Midbrain (tissue), 1 donor: ENCODE measurements around the gene SLC6A9.

Experiments used
- DNase-seq: peaks from one replicate; lab custom pipeline; 2025; lab: John Stamatoyannopoulos, UW

The SLC6A9 gene

DNA sequence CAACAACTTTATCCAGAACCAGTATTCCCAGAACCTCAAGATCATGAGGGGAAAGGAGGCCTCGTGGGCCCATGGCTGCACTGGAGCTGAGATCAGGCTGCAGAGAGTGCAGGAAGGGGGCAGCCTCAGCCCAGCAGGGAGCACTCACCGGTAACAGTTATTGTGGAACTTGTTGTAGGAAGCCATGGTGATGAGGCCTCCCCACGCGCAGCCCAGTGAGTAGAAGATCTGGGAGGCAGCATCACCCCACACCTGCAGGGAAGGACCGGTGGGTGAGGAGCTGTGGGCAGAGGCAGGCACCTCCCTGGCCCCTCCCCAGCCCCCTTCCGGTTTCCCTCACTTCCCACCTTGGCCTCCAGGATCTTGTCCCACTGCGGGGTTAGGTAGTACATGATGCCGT lies 29.1 kb downstream of the SLC6A9 start:
- DNase-seq = no peak

DNA sequence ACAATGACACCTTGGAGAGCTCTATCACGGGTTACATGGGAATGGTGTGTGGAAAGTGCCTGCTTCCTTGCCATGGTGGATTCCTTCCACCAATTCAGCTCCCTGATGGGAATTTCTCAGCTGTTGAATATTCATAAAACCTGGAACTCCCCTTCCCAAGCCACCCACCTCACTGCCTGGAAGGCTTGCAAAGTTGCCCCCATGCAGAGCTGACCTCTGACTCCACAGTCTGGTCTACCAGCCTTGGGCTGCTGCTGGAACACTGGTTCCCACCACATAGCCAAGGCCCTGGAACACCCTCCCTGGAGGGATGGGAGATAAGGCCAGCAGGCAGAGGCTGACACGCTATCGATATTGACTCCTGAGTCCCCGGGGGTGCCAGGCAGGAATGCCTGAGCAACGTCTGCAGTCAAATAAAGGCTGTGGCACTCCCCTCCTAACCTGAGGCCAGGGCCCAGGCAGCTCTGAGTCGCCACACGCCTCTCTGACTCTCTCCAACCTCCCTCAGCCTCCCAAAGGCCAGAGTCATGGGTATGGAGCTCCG lies 31.1 kb downstream of the SLC6A9 start:
- no peak for DNase-seq

DNA sequence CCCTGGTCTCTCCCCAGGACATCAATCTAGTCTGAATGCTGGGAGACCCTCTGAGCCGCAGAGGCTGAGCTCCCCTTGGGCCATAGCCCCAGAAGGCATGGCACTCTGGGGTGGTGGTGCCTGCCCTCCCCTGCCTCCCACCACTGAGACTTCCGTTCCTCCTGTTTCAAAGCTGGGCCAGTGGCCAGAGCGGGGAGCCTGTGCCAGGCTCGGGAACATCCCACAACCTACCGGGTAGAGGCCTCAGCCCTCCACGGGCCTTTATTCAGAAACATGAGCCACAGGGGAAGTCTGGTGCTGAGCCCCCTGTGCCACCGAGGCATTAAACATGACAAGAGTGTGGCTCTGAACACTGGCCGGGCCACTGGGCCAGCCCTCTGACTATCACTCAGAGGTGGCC lies 31.8 kb downstream of the SLC6A9 start:
- DNase-seq = peak; percentile 47

DNA sequence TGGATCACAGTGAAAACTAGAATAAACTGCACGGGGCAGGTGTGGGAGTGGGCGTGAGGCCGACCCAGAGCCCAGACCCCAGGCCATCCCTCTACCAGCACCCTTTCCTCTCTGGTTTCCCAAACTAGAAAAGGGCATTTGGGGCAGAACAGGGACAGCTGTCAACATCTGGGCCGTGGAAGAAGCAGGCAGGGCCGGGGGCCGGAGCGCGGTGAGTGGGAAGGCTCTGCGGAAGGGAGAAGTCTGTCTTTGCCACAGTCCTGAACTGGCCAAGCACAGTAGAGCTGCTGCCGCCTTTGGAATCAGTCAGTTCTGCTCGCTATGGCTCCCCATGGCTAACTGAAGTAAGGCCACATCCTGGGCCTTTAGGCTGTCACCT lies 33.3 kb downstream of the SLC6A9 start:
- no peak for DNase-seq

GRCh38 chr1:43997295-43997999 lies 33.8 kb downstream of the SLC6A9 start:
- DNase-seq = no peak

DNA sequence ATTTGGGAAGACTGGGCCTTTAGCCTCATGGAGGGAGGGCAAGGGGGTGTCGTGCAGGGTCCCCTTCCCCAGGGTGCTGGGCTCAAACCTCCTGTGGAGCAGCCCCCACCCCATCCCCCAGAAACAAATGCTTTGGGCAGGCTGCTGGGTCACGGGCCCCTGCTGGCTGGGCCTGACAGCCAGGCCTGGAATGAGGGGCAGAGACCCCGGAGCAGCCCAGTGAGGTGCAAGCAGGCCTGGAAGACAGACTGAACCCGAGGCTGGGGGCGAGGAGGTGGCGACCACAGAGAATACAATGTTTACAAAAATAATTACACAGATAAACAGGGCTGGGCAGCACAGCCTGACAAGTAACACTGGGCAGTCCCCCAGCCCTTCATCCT lies 34.5 kb downstream of the SLC6A9 start:
- no peak for DNase-seq

GRCh38 chr1:43995984-43996732 lies 35.1 kb downstream of the SLC6A9 start:
- DNase-seq = peak; percentile 6

DNA sequence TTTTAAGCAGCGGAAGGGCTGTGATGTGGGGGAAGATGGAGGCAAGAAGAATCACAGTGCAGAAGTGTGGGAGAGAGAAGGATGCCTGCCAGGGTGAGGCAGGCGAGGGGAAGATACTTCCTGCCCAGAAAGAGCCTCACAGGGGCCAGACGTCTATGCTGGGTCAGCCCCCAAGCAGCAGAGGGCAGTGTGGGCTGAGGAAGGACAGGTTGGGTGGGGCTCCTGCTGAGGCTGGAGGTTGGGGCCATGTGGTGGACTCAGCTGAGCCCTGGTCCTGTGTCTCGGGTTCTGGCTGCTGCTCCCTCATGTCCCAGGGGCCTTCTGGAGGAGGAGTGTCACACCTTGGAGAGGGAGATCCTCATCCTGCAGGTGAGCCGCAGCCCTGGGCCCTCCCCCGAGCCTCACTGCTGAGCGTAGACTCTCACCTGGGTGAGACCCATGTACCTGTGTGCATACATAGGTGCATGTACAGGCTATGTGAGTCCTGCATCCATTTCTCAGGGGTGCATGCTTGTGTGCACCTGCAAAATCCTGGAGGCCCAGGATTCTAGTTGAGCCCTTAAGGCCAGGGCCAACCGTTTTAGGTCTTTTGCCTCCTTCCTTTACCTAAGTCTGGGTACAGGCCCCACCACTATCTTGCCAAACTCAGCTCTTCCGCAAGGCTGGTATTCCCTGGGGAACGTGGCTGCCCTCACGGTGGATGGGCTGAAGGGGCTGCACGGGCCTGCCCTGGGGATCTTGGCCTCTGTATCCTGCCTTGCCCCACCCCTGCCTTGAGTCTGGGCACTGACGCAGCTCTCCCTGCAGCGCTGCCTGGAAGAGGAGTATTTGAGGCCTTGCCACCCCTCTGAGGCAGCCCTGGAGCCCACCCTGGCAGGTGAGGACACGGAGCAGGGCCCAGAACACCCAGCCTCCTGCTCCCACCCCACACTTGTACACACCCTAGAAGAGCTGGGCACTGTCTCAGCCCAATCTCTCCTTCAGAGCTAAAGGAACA lies 36.2 kb downstream of the SLC6A9 start:
- no peak for DNase-seq

DNA sequence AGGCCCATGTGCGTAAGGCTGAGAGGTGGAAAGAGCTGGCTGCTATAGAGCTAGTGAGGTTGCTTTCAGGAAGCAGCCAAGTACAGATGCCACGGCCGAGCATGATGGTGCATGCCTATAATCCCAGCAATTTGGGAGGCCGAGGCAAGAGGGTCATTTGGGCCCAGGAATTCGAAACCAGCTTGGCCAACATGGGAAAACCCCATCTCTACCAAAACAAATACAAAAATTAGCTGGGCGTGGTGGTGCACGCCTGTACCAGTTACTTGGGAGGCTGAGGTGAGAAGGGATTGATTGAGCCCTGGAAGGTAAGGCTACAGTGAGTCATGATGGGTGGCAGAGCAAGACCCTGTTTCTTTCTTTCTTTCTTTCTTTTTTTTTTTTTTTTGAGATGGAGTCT lies 37.2 kb downstream of the SLC6A9 start:
- DNase-seq = no peak

DNA sequence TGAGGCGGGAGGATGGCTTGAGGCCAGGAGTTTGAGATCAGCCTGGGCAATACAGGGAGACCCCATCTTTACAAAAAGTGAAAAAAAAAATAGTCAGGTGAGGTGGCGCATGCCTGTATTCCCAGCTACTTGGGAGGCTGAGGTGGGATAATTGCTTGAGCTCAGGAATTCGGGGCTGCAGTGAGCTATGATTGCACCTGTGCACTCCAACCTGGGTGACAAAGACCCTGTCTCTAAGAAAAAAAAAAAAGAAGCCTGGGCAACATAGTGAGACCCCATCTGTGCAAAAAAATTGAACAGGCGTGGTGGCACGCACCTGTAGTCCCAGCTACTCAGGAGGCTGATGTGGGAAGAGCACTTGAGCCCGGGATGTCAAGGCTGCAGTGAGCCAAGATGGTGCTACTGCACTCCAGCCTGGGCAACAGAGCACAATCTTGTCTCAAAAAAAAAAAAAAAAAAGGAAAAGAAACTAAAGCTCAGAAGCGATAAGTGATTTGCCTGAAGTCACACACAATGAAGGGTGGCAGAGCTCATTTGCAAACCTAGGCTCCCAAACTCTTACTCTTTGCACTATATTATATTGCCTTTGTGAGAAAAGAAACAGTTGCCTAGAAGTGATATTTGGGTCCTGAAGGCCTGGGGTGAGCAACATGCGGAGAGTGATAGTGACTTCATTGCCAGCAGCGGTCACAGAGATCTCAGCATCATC lies 37.9 kb downstream of the SLC6A9 start:
- DNase-seq = no peak

DNA sequence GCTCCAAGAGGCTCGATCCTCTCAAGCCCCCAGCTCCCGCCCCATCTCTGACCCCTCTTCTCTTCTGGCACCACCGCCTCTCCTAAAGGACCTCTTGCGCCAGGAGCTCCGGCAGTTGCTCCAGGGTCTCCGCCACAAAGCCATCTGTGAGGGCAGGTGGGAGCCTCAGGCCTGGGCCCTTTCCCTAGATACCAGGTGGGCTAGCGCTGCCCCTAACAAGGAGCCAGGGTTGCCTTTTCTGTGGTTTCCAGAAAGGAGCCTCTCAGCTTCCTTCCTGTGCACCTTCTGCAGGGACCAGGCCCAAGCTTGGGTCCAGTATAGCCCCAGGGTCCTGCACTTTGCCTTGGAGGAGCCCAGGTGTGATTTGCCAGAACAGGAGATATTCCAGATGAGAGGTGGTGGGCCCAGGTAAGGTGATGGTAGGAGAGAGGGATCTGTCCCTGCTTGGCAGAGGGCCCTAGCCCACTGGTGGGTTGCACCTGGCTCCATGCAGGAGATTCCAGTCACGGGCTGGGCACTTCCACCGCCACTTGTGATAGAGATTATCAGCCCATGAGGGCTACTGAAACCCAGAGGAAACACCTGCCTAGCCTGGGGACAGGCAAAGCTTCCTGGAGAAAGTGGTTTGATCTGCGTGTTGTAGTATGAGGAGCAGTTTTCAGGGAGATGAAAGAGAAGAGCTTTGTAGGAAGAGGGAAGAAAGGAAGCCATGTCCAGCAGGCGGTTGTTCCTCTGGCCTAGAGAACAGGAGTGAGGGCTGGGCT lies 38.8 kb downstream of the SLC6A9 start:
- no peak for DNase-seq

- DNase-seq = peak; percentile 85
Observed at GRCh38 chr1:43991476-43992231, 39.6 kb downstream of the SLC6A9 start, which contains the start of gene CCDC24. CCDC24 (plus strand) TSS chr1:43991599; CDS start chr1:43991879, 280 bp downstream.

DNA sequence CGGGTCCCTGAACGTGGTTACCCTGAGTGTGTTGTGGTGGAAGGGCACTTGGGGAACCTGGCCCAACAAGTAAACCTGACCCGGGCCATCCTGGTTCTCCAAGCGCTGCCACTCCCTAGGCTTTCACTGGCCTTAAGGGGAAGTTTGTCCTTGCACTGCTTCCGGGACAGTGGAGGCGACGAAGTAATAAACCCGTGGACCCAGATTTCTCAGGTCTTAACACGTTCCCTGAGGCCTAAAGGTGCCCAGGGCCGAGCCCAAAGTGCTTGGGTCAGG lies 40.1 kb downstream of the SLC6A9 start:
- no peak for DNase-seq

- no peak for DNase-seq
Observed at GRCh38 chr1:43990271-43991199, 40.7 kb downstream of the SLC6A9 start.

GRCh38 chr1:43987159-43987902 lies 43.9 kb downstream of the SLC6A9 start:
- no peak for DNase-seq

GRCh38 chr1:43986712-43987111 lies 44.5 kb downstream of the SLC6A9 start:
- no peak for DNase-seq

- DNase-seq = no peak
Observed at GRCh38 chr1:43985984-43986595, 45.2 kb downstream of the SLC6A9 start.

GRCh38 chr1:43984855-43985254 lies 46.4 kb downstream of the SLC6A9 start:
- no peak for DNase-seq
